KMS-11 (cell line): ENCODE results near the gene ICA1L.

Source experiments
- H2AFZ ChIP-seq: fragments of 200-600 bp; sonication (generic); 2 replicates; pipeline ENCODE4 v1.6.1; 2016; ENCODE audit warnings: antibody characterized with exemption, mixed run types, low read depth
- H3K27ac ChIP-seq: fragments of 200-600 bp; sonication (generic); 2 replicates; pipeline ENCODE4 v1.6.1; 2016; ENCODE audit warnings: mild to moderate bottlenecking, mixed run types
- H3K27me3 ChIP-seq: fragments of 200-600 bp; sonication (generic); 2 replicates; pipeline ENCODE4 v1.6.1; 2017; ENCODE audit warnings: mild to moderate bottlenecking, low read depth, mixed run types, moderate library complexity; ENCODE audit not compliant: insufficient read depth
- H3K36me3 ChIP-seq: fragments of 200-600 bp; sonication (generic); 2 replicates; pipeline ENCODE4 v1.6.1; 2017; ENCODE audit warnings: mild to moderate bottlenecking, mixed run types; ENCODE audit not compliant: insufficient read depth
- H3K4me1 ChIP-seq: fragments of 200-600 bp; sonication (generic); 2 replicates; pipeline ENCODE4 v1.6.1; 2016; ENCODE audit warnings: mild to moderate bottlenecking, low read depth, mixed run types; ENCODE audit not compliant: poor library complexity, severe bottlenecking
- H3K4me2 ChIP-seq: fragments of 200-600 bp; sonication (generic); 2 replicates; pipeline ENCODE4 v1.7.0; 2016; ENCODE audit warnings: mild to moderate bottlenecking, mixed run types
- H3K4me3 ChIP-seq: fragments of 200-600 bp; sonication (generic); IDR thresholded peaks from 2 replicates; pipeline ENCODE4 v1.6.1; 2017; ENCODE audit warnings: low read depth, low read length, mixed read lengths; ENCODE audit not compliant: insufficient read depth
- H3K79me2 ChIP-seq: fragments of 200-600 bp; sonication (generic); 2 replicates; pipeline ENCODE4 v1.6.1; 2016; ENCODE audit warnings: low read depth, mixed run types; ENCODE audit not compliant: insufficient read depth
- H3K9ac ChIP-seq: fragments of 200-600 bp; sonication (generic); 2 replicates; pipeline ENCODE4 v1.6.1; 2016; ENCODE audit warnings: mild to moderate bottlenecking, mixed run types
- H4K20me1 ChIP-seq: fragments of 200-600 bp; sonication (generic); 2 replicates; pipeline ENCODE4 v1.6.1; 2016; ENCODE audit warnings: mild to moderate bottlenecking, mixed run types; ENCODE audit not compliant: insufficient read depth
- TF ChIP-seq, protein P1 (sequence below): fragments of 200-600 bp; sonication (generic); conservative IDR thresholded peaks from 2 replicates; pipeline ENCODE4 v1.6.1; 2017; ENCODE audit warnings: low read depth, mild to moderate bottlenecking, antibody characterized with exemption, low read length, moderate library complexity, mixed read lengths

The ICA1L gene

DNA sequence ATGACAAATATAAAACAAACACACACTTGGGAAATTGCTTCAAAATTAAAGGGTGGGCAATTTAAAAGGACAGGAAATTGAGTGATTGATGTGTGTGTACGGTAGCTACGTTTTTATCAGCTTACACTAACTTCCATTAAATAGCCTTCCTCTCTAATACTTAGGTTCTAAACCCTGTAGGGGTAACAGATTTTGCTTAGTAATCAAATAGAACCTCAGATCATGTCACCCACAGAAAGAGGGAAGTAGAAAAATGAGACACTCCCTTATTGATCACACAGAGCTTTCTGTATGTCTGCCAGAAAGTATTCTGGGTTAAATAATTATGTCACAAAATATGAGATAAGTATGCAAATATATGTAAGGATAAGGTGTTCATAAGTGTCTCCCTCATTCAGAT lies 93.3 kb downstream of the ICA1L start:
- H3K36me3 ChIP-seq: no peaks in the 10 kb centered on the region
- TF ChIP-seq, protein P1, sequence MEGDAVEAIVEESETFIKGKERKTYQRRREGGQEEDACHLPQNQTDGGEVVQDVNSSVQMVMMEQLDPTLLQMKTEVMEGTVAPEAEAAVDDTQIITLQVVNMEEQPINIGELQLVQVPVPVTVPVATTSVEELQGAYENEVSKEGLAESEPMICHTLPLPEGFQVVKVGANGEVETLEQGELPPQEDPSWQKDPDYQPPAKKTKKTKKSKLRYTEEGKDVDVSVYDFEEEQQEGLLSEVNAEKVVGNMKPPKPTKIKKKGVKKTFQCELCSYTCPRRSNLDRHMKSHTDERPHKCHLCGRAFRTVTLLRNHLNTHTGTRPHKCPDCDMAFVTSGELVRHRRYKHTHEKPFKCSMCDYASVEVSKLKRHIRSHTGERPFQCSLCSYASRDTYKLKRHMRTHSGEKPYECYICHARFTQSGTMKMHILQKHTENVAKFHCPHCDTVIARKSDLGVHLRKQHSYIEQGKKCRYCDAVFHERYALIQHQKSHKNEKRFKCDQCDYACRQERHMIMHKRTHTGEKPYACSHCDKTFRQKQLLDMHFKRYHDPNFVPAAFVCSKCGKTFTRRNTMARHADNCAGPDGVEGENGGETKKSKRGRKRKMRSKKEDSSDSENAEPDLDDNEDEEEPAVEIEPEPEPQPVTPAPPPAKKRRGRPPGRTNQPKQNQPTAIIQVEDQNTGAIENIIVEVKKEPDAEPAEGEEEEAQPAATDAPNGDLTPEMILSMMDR: no peak
- no peaks in the 10 kb centered on the region for H3K79me2 ChIP-seq
- no peak overlapping the region for H3K4me3 ChIP-seq
- H3K9ac ChIP-seq: no peak overlapping the region
- no peaks in the 10 kb centered on the region for H3K27me3 ChIP-seq
- H3K4me2 ChIP-seq: no peak overlapping the region
- H2AFZ ChIP-seq: no peak overlapping the region
- no peaks in the 10 kb centered on the region for H4K20me1 ChIP-seq
- no peak overlapping the region for H3K27ac ChIP-seq
- no peaks in the 10 kb centered on the region for H3K4me1 ChIP-seq

DNA sequence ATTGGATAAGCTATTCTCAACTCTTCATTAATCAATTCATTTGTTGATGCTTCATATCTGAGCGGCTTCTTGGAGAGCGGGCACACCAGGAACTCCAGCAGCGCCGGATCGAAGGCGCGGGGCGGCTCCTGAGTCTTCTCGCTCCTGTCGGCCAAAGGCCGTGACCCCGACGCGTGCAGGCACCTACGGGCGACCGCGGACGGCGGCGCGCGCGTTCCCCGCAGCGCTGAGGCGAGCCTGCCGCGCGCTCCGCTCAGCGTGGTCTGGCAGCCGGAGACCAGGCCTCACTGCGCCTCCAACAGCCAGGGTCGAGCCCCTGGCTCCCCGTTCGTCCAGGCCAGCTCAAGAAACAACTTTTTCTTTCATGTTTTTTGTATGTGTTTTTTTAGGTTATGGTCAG lies 97.5 kb downstream of the ICA1L start:
- H2AFZ ChIP-seq: no peak overlapping the region
- TF ChIP-seq, protein P1: no peak
- no peak overlapping the region for H3K4me3 ChIP-seq
- no peak overlapping the region for H3K9ac ChIP-seq
- no peaks in the 10 kb centered on the region for H3K27me3 ChIP-seq
- H3K4me1 ChIP-seq: no peaks in the 10 kb centered on the region
- H3K4me2 ChIP-seq: no peak overlapping the region
- no peak overlapping the region for H3K27ac ChIP-seq
- H3K79me2 ChIP-seq: no peaks in the 10 kb centered on the region
- H3K36me3 ChIP-seq: no peaks in the 10 kb centered on the region
- H4K20me1 ChIP-seq: no peaks in the 10 kb centered on the region

DNA sequence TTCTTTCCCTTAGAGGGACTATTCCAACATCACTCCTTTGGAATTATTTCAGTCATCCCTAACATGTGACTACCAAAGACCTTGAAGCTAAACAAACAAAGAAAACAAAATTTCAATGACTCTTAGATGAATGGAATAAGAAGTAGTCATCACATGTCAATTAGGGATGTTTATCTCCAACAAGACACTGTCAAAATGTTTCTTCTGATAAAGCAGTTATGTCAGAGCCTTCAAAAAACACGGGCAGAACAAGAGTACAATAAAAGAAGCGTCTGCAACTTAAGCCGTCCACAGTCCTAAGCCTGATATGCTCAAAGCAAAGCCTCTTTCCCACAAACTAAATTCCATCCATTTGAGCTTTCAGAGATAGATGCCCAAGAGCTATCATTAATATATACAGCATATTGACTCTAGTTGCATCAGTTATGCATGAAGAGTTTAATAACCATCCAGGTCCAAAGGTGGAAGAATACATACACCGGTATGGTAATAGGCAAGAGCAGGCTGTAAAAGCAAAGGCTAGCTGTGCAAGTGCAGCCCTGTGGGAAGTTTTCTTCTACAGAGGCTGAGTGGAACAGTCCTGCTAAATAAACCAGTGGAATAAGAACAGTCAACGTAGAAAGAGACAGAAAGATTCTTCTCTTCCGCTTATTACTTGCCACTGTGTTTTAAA lies 98.1 kb downstream of the ICA1L start:
- H3K79me2 ChIP-seq: no peaks in the 10 kb centered on the region
- H3K4me2 ChIP-seq: no peak overlapping the region
- H3K27me3 ChIP-seq: no peaks in the 10 kb centered on the region
- H3K4me1 ChIP-seq: no peaks in the 10 kb centered on the region
- no peaks in the 10 kb centered on the region for H3K36me3 ChIP-seq
- TF ChIP-seq, protein P1: no peak
- no peak overlapping the region for H3K9ac ChIP-seq
- no peaks in the 10 kb centered on the region for H4K20me1 ChIP-seq
- H2AFZ ChIP-seq: no peak overlapping the region
- H3K27ac ChIP-seq: no peak overlapping the region
- no peak overlapping the region for H3K4me3 ChIP-seq

DNA sequence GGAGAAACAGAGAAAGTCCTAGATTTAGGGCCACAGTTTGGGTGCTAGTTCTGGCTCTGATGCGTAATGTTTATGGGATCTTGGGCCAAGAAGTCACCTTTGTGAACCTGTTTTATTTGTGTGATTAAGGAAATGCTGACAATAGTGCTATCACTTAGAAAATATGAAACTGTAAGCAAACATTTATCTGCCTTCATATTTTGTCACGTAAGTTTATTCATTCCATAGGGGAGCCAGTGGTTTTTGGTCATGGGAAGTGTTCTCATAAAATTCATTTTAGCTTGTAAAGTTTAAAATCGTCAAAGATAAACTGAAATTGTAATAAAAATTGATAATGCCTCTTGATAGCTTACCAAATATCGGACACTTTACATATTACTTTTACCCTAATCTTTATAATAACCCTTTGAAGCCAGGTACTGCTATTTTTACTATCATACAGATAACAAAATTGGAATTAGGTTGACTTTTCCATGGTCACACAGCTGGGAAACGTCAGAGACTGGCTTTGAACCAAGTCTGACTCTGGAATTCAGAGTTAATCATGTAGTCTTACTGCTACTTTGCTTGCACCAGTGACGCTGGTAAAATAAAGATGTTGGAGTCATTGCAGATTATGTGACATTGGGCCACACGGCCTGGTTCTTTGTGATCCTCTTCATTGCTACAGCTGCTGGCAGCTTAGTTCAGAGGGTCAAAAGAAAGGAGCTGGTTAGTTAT lies 99.7 kb downstream of the ICA1L start:
- H3K27me3 ChIP-seq: no peaks in the 10 kb centered on the region
- H3K27ac ChIP-seq: no peak overlapping the region

More for the DNA sequence above, 99.7 kb downstream of the ICA1L start:
- Histone ChIP-seq H3K4me2 (no peak overlapping the region), H3K36me3 (no peaks in the 10 kb centered on the region), H3K4me3 (no peak overlapping the region), H2AFZ (no peak overlapping the region), H4K20me1 (no peaks in the 10 kb centered on the region), H3K79me2 (no peaks in the 10 kb centered on the region), H3K9ac (no peak overlapping the region), H3K4me1 (no peaks in the 10 kb centered on the region)
- TF ChIP-seq, protein P1: no peak
